GM19455 (cell line): ENCODE results near the gene NAT9.

Experiments
- ATAC-seq: cut with Tn5 transposase; IDR thresholded peaks from one replicate; pipeline ENCODE4 v1.9.1; 2021; ENCODE audit not compliant: unreplicated experiment

The NAT9 gene

GRCh38 chr17:74780443-74781238, 4.5 kb upstream of the NAT9 start:
- ATAC-seq = no peak

- no peak for ATAC-seq
These were observed 3.8 kb upstream of the NAT9 start for GRCh38 chr17:74779948-74780400.

GRCh38 chr17:74779501-74779900, 3.4 kb upstream of the NAT9 start:
- no peak for ATAC-seq

GRCh38 chr17:74778960-74779359, 2.8 kb upstream of the NAT9 start:
- ATAC-seq = no peak

GRCh38 chr17:74777901-74778515, 1.9 kb upstream of the NAT9 start:
- no peak for ATAC-seq

GRCh38 chr17:74776990-74777389, 845 bp upstream of the NAT9 start:
- ATAC-seq = no peak

GRCh38 chr17:74775409-74776043, 619 bp downstream of the NAT9 start:
- no peak for ATAC-seq

- no peak for ATAC-seq
These were observed 2.3 kb downstream of the NAT9 start for GRCh38 chr17:74773871-74774286.

GRCh38 chr17:74773414-74773813, 2.7 kb downstream of the NAT9 start:
- ATAC-seq = no peak

GRCh38 chr17:74772053-74772452, 4.1 kb downstream of the NAT9 start:
- ATAC-seq = no peak

GRCh38 chr17:74771319-74771914, 4.7 kb downstream of the NAT9 start:
- no peak for ATAC-seq

GRCh38 chr17:74770498-74771318, 5.4 kb downstream of the NAT9 start:
- ATAC-seq = no peak

- ATAC-seq = no peak
These were observed 6.2 kb downstream of the NAT9 start for GRCh38 chr17:74769856-74770497.

- no peak for ATAC-seq
These were observed 6.8 kb downstream of the NAT9 start for GRCh38 chr17:74769266-74769855.

- no peak for ATAC-seq
These were observed 7.4 kb downstream of the NAT9 start for GRCh38 chr17:74768763-74769114.

- ATAC-seq = no peak
These were observed 7.9 kb downstream of the NAT9 start for GRCh38 chr17:74768069-74768762.

- no peak for ATAC-seq
These were observed 9.0 kb downstream of the NAT9 start for GRCh38 chr17:74767111-74767516.

GRCh38 chr17:74766413-74766812, 9.7 kb downstream of the NAT9 start:
- ATAC-seq = no peak

GRCh38 chr17:74764751-74765286, 11.3 kb downstream of the NAT9 start:
- no peak for ATAC-seq
